ENCODE results near the gene NLE1.
"Not testable (repeated sequence)": the region's sequence is repeated elsewhere in the genome, so short reads cannot be mapped to it uniquely, and the experiment has no call there.

NLE1 gene

GRCh38 chr17:35161281-35161761, 19.2 kb upstream of the NLE1 start:
- no peak for DNase-seq (ENCODE audit: low spot score)

DNA sequence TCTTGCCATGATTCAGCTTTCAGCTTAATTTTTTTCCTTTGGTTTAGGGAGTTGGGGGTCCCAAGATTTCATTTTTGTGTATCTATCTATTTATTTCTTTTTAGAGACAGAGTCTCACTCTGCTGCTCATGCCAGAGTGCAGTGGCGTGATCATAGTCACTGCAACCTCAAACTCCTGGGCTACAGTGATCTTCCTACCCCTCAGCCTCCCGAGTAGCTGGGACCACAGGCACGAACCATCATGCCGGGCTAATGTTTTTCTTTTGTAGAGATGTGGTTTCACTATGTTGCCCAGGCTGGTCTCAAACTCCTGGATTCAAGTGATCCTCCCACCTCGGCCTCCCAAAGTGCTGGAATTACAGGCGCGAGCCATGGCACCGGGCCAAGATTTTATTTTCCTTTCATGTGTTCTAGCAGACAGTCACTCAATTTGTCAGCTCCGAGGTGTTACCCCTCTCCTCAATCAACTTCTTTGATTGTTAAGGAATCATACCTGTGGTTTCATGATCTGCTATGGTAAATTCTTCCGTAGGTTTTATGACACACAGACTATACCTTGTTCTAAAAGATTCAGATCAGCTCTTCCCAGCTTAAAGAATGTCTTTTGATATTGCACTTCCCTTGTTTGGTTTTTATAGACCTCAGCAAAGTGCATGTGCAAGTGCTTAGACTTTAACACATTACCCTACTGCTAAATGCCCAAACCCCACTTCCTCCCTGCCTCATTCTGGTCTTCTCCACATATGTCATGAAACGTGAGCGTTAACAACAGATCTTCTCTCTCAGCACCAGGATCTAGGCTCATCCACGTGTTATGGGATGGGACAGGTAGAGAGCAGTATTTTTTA, 18.5 kb upstream of the NLE1 start:
- DNase-seq (ENCODE audit: low spot score) = no peak

DNA sequence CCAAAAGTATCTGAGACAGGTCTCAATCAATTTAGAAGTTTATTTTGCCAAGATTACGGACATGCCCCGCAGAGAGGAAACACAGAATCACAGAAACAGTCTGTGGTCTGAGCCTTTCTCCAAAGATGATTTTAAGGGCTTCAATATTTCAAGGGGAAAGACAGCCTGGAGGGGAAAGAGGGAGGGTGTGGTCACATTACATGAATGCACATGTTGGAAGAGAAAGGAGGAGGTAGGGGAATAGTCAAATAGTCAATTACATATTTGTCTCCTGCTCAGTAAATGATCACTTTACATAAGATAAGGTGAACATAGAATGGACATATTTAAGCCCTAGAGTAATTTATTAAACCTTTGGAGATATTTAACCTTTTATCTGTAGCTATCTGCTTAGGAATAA, 17.8 kb upstream of the NLE1 start:
- DNase-seq (ENCODE audit: low spot score) = no peak

DNA sequence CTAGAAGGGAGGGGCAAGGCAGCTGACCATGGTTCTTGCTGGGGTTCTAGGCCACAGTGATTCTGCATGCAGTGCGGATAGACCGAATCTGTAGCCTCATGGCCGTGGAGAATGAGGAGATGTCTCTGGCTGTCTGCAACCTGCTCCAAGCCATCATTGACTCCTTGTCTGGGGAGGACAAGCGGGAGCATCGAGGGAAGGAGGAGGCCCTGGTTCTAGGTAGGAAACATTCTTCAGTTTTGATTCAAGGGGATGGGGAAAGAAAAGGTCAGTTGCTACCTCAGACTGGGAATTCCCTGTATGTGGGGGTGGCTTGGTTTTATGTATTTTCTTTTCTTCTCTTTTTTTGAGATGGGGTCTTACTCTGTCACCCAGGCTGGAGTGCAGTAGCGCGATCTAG, 13.1 kb upstream of the NLE1 start:
- DNase-seq (ENCODE audit: low spot score) = no peak

DNA sequence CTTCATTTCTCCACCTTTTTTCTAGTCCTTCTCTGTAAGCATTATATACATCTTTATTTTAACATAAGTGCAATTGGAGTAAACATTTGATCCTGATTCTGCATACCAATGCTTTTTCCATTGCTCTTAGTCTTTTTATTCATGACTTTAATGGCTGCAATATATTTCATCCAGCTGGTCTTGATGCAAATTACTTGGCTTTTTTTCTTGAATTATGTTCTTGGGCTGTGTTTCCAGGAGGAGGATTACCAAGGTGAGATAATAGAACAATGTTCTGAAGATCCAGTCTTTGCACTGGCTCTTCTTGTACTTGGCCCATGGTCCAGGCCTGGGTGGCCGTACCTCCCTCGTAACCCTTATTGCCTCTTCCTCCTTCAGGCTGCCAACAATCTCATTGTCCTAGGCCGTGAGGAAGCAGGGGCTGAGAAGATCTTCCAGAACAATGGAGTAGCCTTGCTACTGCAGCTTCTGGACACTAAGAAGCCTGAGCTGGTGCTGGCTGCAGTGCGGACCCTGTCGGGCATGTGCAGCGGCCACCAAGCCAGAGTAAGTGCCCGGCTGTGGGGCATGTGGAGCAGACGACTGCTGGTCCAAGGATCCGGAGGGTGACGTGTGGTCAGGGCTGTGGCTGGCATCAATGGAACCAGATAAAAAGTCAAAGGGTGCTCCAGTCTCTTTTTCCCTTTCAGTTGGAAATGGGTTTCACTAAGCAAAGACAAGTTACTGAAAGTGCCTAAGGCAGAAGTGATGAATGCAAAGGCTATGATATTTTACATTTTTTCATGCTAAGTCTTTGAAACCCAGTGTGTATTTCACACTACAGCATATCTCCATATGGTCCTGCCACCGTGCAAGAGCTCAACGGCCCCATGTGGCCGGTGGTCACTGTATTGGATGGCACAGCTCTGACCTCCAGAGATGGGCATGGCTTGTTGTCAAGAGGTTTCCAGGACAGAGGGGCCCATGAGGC, 12.4 kb upstream of the NLE1 start:
- no peak for DNase-seq (ENCODE audit: low spot score)

DNA sequence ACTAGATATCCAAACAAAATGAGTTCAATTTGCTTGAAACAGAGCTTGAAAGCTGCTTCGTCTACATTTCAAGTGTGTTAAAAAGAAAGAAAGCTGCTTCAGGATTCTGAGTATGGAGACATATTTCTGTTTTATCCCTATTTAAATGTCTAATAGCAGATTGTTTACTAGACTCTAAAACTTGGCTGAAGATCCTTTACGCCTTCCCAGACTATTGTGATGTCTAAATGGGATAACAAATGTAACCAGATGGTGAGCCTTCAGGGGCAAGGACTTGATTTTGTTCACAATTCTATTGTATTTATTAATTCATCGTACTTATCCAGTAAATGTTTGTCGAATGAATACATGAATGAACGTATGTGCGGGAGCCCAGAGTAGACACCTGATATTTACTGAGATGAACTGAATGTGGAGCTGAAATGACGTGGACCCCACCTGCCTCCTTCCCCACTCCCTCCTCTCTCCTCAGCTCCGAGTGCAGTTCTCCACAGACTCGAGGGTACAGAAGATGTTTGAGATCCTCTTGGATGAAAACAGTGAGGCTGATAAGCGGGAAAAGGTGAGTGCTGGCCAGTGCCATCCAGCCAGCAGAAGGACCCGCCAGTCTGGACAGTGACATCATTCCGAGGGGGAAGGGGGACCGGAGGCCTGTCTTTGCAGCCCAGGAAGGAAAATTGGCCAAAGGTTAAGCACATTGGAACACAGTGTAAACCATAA, 10.5 kb upstream of the NLE1 start:
- DNase-seq (ENCODE audit: low spot score) = no peak

DNA sequence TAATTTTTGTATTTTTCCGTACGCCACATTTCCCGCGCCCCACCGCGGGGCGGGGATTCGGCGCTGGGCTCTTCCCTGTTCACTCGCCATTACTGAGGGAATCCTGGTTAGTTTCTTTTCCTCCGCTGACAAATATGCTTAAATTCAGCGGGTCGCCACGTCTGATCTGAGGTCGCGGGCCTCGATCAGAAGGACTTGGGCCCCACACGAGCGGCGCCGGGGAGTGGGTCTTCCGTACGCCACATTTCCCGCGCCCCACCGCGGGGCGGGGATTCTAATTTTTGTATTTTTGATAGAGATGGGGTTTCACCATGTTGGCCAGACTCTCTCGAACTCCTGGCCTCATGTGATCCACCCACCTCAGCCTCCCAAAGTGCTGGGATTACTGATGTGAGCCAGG, 9.0 kb upstream of the NLE1 start:
- not testable (repeated sequence) for DNase-seq (ENCODE audit: low spot score)

- DNase-seq (ENCODE audit: low spot score) = no peak
These were observed 7.8 kb upstream of the NLE1 start for GRCh38 chr17:35149941-35150340.

DNA sequence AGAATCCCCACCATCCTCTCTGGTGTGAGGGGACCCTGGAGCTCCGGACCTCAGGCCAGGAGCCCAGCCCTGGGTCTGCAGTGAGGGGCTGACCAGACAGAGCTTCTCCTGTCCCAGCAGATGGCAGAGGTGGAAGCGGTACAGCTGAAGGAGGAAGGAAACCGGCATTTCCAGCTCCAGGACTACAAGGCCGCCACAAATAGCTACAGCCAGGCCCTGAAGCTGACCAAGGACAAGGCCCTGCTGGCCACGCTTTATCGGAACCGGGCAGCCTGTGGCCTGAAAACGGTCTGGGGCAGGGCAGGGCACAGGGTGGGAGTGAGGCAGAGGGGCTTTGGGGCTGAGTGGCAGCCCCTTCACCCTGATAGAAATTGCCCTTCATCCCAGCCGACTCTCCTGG, 6.0 kb upstream of the NLE1 start:
- DNase-seq (ENCODE audit: low spot score) = no peak

DNA sequence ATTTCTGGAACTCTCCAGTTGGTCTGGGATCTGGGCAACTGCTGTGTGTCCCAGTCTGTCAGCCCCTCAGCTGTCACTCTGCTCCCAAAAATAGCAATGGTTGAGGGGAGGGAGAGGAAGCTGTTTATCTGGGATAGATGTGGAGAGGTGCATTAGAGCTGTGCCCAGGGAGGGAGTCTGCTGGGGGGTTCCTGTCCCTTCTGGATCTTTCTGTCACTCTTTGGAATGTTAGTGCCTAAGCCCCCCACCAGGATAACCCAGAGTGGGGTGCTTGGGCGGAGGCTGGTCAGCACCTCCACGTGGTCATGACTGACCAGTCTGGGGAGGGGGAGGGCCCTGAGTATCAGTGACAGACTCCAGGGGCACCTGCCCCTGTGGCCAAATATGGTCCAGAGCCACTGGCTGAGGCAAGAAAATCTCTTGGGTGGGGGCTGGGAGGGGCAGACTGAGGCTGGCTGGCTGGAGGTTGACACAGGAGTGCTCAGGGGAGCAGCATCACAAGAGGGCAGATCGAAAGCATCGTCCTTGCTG, 5.3 kb upstream of the NLE1 start, which contains the start of gene UNC45B:
Gene UNC45B, plus strand, starts transcription at position 443 of the 531 bp plus-strand sequence. CDS start 447 bp downstream, outside the sequence.
- DNase-seq (ENCODE audit: low spot score) = no peak

DNA sequence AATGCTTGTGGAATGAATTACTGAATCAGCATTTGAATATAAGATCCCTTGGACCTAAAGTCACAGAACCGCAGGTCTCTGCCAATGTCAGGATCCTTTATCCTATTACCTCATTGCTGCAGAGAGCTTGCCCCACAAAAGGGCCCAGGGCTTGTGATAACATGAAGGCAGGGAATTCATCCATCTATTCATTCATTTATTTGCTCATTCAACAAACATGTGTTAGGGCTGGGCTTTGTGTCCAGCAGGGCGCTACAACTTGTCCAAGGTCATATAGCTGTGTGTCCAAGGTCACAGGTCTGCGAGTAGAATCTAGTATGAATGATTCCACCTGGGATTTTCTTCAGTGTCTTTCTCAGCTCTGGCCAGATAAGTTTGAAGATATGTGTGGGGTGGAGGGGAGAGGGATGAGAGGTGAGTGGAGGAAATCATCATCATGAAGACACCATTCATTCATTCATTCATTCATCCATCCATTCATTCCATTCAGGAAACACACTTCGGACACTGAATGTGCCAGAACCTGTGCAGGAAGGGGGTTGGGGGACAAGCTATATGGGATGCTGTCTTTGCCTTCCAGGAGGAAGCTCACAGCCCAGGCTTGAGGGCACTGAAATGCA, 4.2 kb upstream of the NLE1 start:
- no peak for DNase-seq (ENCODE audit: low spot score)

- DNase-seq (ENCODE audit: low spot score) = no peak
These were observed 2.7 kb upstream of the NLE1 start for GRCh38 chr17:35144840-35145239.

DNA sequence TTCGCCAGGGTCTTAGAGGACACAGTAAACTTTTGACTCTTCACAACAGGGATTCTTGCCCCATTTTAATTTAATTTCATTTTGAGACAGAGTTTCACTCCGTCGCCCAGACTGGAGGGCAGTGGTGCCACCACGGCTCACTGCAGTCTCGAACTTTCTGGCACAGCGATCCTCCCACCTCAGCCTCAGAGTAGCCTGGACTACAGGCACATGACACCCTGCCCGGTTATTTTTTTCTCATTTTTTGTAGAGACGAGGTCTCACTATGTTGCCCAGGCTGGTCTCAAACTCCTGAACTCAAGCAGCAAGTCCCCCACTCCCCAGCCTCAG, 329 bp upstream of the NLE1 start:
- DNase-seq (ENCODE audit: low spot score) = no peak

GRCh38 chr17:35138218-35138617, 3.9 kb downstream of the NLE1 start:
- DNase-seq (ENCODE audit: low spot score) = no peak

DNA sequence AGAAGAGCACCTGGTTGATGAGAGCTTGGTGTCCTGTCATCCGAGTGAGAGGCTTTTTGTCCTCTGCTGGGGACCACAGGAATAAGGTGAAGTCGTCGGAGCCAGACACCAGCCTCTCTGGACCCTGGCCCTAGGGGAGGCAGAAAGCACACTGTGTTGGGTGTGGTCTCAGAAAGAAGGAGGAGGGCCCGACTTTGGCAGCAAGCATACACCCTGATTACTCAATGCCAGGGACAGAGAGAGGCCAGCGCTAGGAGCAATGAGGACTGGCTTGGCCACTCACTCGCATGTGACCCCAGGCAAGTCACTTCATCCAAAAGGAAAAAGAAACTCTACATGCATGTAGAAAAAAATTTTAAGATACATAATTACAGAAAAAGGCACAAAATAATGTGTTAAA, 6.8 kb downstream of the NLE1 start:
- DNase-seq (ENCODE audit: low spot score) = no peak

DNA sequence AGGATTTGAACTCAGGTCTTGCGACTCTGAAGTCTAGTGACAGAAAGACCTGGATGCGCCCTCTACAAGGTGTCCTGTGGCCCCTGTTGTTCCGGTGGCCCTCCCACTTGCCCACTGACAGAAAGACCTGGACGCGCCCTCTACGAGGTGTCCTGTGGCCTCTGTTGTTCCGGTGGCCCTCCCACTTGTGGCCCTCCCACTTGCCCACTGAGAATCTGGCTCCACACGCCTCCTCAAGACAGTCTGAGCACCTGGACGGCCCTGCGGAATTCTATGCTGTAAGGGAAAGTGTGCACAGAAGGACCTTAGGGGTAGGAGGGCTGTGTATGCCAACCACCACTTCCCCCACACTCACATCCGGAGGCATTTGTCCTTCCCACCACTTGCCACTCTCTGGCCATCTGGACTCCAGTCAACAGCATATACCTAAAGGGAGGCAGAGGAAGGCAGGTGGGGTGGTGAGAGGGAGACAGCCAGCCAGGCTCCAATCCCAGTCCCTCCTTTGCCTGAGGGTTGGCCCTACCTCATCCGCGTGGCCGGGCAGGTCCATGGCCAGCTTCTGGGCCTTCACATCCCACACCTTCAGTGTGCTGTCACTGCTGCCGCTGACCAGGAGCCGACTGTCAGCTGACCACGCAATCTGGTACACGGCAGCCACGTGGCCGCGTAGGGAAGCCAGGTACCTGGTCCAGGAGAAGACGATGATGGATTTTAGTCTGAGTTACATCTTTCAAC, 9.1 kb downstream of the NLE1 start:
- DNase-seq (ENCODE audit: low spot score) = no peak

- no peak for DNase-seq (ENCODE audit: low spot score)
These were observed 10.0 kb downstream of the NLE1 start for GRCh38 chr17:35132099-35132498.

DNA sequence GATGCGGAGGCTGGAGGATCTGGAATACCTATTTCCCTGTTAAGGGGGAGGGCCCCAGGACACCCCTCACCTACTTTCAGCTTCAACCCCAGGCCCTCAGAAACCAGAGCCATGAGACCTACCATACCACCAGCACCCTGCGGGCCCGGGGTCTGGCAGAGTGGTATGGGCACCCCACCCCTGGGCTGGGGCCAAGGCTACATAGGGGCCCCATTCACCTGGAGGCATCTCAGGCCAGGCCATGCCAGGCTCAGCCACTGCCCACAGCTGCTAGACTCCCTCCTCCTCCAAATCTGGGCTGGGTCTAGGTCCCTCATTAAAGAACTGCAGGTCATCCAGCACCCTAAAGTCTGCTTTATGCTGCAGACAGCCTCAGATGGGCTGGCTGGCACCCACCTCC, 11.7 kb downstream of the NLE1 start:
- no peak for DNase-seq (ENCODE audit: low spot score)

- no peak for DNase-seq (ENCODE audit: low spot score)
These were observed 12.1 kb downstream of the NLE1 start for GRCh38 chr17:35129973-35130351.

DNA sequence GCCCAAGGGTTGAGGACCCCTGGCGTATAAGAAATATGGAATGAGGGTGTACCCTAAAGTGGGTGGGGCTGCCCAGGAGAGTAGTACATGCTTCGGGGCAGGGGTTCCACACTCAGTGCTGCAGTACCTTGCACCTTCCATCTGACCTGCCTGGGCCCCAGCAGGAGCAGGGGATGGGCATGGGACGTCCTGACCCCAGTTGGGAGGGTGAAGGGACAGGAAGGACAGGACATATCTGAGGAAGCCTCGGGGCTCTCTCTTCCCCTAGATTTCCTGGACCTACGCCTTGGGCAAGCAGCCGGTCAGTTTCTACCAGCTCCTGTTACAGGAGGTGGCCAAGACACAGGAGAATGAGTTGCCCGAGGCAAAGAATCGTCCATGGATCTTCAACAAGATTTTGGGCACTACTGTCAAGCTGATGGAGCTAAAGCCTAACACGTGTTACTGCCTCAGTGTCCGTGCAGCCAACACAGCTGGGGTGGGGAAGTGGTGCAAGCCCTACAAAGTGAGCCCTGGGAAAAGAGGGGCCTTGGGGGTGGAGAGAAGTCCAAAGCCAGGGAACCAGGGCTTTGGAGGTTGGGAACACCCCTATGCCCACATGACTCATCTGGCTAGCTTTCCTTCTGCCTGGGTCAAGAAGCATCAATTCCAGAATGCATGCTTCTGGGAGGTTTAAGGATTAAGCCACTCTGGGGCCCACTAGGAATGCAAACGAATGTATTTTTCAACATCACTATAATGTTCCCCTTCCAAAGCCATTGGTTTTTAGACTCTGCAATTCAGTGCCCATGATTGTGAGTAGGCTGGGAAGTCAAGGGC, 12.7 kb downstream of the NLE1 start:
- DNase-seq (ENCODE audit: low spot score) = no peak
